GM19351 (cell line): ENCODE measurements around the gene TEX22.
"Not testable (repeated sequence)": the region's sequence is repeated elsewhere in the genome, so short reads cannot be mapped to it uniquely, and the experiment has no call there.

Experiments used
- ATAC-seq: cut with Tn5 transposase; IDR thresholded peaks from one replicate; pipeline ENCODE4 v1.9.1; 2021; ENCODE audit warnings: mild to moderate bottlenecking, moderate library complexity; ENCODE audit not compliant: unreplicated experiment

TEX22 gene, protein sequence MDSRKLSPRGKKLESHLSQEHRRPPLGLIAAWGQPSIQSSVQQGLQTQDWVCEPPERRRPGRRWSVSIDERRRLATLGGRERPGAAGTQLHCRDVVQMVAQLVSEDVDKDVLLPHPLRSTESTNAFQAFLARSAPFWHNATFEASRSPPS

DNA sequence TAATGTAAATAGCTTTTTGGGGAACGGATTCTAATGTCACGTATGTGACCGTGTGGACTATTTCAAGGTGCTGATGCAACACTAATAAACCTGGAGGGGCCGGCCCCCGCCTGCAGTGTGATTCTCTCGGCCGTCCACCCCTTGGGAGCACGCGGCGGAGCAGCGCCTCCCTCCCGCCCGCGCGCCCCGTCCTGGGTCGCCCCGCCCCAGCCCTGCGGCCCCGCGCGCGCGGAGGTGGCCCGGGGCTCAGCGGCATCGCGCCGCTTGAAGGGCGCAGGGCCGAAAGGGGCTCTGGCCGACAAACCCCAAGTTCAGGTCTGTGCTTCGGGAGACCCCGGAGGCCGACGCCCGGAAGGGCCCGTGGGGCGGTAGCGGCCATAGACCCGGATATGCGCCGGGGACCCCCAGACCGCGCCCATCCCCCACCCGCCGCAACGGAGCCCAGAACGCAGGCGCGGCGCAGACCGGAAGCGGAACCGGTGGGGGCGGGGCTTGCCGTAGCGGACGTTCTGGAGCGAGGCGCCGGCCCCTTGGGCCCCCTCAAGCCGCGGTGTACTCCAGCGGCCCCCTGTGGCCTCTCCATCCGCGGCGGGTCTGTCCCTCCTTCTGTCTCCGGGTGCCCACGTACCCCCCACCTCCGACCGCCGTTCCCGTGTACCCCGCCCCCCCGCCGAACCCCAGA, at the start of gene TEX22:
TEX22 (plus strand) TSS at position 495 of the 682 bp plus-strand sequence. CDS start 803 bp downstream, outside the sequence.
- peak; percentile 71 for ATAC-seq

DNA sequence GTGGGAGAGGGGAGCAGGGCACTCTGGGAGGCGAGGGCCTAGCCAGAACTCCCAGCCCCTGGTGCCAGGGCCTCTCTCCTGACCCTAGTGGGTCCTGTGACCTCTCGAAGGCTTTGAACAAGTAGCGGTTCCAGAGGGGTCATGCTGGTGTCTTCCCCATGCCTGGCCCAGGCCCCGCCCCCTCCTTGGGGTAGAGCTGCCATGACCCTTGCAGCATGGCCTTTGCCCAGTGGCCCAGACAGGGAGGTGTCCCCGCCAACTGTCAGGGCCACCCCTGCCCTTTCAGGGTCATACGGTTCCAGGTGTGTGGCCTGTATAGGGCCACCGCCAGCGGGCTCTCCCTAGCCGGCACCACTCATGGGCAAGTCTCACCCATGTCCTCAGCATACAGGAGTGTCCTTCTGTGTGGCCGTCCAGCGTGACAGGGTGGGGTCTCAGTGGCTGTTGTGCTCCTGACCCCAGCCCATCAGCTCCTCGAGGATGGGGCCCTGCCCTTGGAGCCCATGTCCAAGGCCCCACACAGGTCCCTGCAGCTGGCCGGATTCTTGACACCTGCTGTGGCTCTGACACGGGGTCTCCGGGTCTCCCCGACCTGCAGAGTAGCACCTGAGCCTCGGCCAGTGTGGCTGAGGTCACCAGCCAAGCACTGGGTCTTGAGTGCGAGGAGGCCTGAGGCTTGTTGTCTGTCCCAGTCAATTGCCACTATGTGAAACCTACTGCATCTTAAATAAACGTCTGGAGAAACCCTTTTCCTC, 49.2 kb upstream of the TEX22 start:
- no peak for ATAC-seq

DNA sequence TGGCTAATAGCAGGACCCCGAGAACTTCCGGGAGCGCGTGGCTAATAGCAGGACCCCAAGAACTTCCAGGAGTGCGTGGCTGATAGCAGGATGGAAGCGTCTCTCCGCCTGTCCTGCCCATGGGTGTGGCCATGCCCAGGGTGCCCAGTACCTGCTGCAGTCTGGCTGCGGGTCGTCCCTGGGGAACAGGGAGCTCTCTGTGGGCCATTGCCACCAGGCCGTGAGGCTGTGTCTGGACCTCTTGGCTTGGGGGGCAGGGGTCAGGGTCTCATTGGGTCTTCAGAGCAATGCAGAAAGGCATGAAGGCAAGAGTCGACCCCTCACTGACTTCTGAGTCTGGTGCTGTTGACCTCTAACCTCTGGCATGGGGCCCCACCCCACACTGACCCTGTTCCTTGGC, 48.3 kb upstream of the TEX22 start:
- no peak for ATAC-seq

DNA sequence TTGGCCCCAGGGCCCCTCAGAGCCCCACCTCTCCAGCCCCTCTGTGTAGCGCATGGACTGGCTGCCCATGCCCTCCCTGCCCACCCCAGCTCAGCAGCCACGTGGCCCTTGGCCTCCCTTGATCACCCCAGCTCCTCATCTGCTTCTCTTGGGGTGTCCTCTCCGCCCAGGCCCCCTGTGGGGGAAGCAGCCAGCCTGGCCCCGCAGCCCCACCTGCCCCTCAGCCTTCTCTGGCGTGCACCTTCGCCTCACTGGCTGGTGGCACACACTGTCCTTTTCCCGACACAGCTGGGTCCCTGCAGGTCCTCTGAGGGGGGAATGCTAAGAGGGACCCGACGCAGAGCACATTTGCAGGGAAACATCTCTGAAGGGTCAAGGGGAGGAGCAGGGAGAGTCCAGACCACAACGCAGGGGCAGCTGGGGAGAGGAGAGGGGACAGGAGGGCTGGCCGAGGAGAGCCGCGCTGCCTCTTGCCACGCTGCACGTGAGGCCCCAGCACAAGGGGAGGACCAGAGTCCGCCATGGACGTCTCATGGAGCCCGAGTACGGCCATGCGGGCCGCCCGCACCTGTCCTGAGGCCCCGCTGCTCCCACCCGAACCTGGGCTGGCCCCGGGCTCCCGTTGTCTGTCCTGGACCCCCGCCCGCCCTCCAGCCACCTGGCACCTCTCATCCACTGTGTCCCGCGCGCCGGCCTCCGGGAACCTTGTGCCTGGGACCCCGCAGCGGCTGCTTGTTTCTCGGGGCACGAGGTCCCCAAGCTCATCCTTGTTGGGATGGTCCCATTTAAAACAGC, 47.7 kb upstream of the TEX22 start:
- no peak for ATAC-seq

DNA sequence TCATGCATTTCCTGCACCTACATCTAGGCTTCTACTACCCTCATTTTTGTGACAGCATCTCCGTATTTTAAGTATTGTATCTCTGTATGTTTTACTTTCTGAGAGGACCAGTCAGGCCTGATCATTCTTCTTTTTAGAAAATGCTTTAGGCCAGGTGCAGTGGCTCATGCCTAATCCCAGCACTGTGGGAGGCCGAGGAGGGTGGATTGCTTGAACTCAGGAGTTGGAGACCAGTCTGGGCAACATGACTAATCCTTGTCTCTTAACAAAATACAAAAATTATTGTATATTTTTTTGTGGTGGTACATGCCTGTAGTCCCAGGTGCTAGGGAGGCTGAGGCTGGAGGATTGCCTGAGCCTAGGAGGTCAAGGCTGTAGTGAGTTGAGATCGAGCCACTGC, 46.9 kb upstream of the TEX22 start:
- ATAC-seq = no peak

DNA sequence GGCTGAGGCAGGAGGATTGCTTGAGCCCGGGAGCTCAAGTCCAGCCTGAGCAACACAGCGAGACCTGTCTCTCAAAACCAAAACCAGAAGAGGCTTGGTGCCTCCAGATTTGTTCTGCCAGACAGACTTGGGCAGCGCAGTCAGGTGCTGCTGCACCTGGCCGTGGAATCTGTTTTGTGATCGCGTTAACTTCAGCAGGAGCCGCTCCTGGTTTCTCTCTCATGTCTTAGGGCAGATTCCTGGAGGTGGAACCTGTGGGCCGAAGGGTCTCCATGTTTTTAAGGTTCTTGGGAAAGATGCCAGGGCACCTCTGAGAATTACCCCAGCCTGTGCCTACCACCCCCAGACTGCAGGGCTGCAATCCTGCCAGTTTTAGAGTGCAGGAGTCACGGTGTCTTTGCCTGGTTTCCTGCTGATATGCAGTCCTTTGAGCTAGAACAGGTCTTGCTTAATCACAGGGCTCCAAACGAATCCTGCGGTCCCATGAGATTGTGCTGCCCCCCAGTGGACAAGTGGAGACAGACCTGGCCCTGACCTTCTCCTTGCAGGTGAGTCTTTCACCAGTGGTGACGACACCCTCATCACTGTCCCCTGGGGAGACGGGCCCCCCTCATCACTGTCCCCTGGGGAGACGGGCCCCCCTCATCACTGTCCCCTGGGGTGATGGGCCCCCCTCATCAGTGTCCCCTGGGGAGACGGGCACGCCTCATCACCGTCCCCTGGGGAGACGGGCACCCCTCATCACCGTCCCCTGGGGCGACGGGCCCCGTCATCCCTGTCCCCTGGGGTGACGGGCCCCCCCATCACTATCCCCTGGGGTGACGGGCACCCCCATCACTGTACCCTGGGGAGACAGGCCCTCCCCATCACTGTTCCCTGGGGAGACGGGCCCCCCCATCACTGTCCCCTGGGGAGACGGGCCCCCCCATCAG, 46.2 kb upstream of the TEX22 start:
- ATAC-seq = peak; percentile 70

DNA sequence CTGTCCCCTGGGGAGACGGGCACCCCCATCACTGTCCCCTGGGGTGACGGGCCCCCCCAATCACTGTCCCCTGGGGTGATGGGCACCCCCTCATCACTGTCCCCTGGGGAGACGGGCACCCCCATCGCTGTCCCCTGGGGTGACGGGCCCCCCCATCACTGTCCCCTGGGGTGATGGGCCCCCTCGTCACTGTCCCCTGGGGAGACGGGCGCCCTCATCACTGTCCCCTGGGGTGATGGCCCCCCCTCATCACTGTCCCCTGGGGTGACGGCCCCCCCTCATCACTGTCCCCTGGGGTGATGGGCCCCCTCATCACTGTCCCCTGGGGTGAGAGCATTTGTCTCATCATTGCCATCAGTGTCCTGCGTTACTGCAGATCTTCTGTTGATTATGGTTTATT, 45.2 kb upstream of the TEX22 start:
- no peak for ATAC-seq

DNA sequence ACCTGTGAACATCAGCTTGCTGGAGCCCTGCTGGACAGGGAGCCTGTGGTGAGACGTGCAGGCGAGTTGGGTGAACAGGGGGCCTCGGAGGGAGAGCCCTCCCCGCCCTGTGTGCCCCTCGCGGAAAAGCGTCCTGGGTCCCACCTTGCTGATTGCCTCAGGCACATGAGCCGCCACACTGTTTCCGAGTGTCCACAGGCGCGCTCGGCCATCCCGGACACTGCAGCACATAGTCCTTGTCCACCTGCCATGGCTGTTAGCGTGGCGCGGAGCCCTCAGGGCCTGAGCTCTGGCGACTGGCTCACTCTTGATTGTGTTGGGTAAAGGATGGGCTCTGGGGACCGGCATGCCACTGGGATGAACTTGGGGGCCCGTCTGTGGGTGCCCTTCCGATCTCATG, 43.8 kb upstream of the TEX22 start:
- ATAC-seq = no peak

DNA sequence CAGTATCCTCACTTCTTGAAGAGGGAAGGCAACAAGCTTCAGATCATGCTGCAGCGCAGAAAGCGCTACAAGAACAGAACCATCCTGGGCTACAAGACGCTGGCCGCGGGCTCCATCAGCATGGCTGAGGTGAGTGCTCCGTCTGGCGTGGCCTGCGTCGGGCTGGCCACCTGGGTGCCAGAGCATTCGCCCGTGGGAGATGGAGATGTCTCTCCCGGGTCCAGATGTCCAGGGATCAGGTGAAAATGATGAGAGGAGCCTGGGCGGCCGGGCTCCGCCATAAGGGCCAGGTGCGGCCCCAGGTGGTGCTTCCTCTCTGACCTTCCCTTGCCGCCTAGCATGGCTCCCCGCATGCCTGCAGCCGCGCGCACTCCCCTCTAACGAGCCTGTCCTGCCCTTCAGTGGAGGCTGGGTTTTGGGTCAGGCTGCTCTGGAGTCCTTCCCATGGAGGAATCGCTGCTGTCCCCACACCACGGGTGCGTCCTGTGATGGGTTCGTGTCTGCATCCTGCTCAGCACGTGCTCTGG, 43.2 kb upstream of the TEX22 start:
- ATAC-seq = no peak

DNA sequence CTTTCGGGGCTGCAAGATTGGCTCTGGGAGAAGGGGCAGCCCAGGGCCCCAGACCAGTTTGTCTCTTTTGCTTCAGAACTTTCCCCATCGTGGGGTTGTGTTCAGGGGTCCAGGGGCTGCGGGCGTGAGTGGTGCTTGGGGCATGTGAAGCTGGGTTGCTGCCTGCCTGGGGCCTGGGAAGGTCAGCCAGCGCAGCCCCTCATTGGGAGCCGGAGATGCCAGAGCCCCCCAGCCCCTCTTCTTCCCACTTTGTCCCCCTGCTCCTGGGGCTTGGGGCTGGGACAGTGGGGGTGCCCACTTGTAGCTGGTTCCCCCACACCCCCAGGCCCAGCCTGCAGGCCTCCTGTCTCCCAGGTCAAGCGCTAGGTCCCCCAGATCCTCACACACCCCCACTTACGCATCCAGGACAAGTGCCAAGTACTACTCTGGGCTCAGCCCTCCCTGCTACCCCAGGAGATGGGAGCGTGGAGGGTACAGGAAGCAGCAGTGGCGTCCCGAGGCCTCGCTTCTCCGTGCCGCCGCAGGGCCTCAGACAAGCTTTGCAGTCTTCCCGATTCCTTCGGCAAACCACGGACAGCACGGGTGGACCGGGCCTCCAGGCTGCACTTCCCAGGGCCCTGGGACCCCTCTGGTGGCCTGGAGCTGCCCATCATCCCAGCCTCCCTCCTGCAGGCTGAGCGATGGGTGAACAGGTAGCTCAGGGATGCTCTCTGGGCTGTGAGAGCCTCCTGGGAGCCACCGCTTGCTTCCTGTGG, 42.3 kb upstream of the TEX22 start:
- no peak for ATAC-seq

DNA sequence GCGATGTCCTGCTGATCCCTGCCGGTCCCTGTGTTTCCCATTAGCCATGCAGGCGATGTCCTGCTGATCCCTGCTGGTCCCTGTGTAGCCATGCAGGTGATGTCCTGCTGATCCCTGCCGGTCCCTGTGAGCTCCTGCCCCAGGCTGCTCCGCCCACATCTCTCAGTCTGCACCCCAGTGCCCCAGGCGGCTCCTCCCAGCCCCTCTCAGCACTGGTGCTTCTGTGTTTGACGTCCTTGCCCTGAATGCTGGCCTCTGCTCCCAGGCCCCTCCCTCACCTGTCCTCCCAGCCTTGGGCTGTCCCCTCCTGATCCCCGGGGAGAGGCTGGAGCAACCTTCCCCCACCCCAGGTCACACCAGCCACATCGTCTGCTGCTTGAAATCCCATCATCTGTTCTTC, 41.4 kb upstream of the TEX22 start:
- ATAC-seq = no peak

DNA sequence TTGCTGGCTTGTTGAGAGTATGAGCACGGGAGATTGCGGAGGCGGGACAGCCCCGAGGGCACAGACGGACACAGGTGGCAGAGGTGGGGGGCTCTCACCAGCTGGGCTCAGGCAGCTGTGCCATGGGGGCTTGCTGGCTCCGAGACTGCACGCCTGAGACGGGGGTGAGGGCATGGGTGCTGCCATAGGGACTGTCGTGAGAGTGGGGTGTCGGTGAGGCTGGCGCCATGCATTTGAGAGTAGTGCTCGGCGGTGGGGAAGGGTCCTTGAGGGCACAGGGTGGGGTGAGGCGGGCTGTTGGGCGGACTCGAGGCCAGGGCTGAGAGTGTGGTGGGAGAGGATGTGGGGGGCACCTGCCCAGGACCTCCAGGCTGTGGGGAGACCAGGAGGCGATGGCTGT, 40.7 kb upstream of the TEX22 start:
- no peak for ATAC-seq

DNA sequence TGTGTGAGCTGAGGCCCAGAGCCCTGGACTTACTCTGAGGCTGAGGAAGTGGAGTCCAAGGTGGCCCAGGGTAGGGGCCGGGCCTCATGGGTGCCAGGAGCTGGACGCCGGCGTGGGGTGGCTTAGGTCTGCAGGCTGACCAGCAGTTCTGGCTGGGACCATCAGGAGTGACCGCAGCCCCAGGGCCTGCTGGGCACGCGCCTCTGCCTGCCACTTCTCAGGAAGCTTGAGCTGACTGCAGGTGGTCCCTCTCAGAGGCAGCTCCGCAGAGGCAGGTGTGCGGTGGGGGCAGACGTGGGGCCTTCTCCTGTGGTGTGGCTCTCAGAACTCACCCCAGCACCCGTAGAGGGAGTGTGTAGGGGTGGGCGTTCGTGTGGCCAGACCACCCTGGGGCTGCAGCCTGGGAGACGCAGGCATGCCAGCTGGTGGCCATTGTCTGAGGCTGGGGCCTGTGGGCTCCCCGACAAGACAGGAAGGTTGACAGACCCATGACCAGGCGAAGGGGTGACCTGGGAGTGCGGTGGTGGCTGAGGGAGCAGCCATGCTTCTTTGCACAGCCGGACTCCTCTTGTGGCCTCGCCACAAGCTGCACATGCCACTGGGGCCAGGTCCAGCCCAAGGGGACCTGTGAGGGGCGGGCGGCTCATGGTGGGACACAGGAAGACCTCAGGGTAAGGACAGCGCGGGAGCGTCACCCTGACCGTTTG, 40.0 kb upstream of the TEX22 start:
- no peak for ATAC-seq

DNA sequence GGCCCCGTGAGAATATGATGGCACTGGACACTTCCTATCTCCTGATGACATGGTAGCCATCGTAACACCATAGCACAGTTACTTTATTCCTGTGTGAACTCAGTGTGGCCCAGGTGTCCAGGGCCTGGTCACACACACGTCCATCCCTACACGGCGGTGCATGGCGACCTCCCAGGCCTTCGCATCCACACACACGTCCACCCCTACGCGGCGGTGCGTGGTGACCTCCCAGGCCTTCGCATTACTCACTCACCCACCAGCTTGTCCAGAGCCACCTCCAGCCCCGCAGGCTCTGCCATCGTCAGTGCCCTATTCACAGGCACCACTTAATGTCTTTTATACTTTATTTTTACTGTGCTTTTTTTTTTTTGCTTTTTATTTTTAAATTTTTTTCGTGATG, 39.4 kb upstream of the TEX22 start:
- ATAC-seq = no peak

DNA sequence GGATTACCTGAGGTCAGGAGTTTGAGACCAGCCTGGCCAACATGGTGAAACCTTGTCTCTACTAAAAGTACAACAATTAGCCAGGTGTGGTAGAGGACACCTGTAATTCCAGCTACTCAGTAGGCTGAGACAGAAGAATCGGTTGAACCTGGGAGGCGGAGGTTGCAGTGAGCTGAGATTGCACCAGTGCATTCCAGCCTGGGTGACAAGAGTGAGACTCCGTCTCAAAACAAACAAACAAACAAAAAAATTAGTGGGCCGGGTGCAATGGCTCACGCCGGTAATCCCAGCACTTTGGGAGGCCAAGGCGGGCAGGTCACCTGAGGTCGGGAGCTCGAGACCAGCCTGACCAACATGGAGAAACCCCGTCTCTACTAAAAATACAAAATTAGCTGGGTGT, 36.9 kb upstream of the TEX22 start:
- not testable (repeated sequence) for ATAC-seq

DNA sequence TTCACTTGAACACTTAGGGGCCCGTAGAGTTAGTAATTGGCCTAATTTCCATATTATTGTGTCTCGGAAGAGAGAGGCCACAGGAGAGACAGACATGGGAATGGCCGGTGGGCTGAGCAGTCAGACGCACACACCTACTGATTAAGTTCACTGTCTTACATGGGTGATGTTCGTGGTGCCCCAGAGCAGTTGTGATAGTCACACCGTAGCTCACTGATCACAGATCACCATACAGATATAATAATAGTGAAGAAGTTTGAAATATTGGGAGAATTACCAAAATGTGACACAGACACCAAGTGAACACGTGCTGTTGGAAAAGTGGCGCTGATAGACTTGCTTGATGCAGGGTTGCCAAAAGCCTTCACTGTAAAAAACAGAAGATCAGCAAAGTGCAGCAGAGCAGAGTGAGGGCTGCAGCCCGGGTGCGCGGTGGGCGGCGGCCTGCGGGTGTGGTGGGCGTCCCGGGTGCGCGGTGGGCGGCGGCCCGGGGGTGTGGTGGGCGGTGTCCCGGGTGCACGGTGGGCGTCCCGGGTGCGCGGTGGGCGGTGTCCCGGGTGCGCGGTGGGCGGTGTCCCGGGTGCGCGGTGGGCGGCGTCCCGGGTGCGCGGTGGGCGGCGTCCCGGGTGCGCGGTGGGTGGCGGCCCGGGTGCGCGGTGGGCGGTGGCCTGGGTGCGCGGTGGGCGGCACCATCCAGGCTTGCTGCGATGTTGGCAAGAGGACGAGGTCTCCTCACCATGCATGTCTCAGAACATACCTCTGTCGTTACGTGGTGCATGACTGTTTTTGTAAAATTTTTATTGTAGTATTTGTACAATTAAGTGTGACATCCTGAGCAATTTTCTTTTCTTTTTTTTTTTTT, 34.3 kb upstream of the TEX22 start:
- no peak for ATAC-seq

DNA sequence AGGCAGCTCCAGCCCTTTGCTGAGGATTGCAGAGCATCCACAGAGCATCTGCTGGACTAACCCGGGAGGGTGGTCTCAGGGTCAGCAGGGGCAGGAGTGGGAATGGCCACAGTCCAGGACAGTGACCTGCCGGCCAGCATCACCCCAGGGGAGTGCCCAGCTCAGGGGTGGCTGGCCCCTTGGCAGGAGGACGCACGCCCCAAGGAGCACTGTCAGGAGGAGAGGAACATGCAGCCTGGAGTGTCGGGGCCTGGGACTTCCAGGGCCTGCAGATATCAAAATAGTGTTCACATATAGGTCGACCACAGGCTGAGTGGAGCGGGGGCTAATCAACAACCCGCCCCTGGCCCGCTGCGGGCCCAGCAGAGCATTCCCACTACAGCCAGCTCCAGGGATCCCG, 33.2 kb upstream of the TEX22 start:
- ATAC-seq = no peak

DNA sequence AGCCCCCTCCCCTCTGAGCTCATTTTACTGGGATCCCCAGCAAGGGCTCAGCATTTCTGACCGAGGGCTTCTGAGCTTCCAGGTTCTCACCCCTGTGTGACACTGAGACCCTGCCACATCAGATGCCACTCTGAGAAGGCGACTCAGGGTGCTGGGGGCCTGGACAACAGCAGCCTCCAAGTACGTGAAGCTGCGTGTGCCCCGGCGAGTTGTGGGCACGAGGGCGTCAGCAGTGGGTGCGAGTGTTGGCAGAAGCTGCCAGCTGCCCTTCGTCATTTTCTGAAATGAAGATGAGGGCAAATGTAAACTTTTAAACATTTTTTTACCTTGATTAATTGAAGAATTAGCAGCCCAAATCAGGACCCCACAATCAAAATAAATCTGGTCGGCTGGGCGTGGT, 32.7 kb upstream of the TEX22 start:
- no peak for ATAC-seq
